Skin epidermis (tissue), 12 donors: ENCODE results near the gene TCOF1.

Experiments used
- H3K27ac ChIP-seq, 21 experiments: fragments of 200-600 bp; sonication (generic) in 11 of 21; one replicate each; pipeline ENCODE4 v1.5.0; 2020; ENCODE audit warnings: mild to moderate bottlenecking in 3 of 21, inconsistent platforms in 2 of 21, moderate library complexity in 2 of 21
- H3K4me3 ChIP-seq, 7 experiments: fragments of 200-600 bp; sonication (generic) in 2 of 7; one replicate each; pipeline ENCODE4 v1.5.0; 2020; ENCODE audit warnings: inconsistent platforms in 2 of 7, mild to moderate bottlenecking in 2 of 7, moderate library complexity in 1 of 7

TCOF1 gene

DNA sequence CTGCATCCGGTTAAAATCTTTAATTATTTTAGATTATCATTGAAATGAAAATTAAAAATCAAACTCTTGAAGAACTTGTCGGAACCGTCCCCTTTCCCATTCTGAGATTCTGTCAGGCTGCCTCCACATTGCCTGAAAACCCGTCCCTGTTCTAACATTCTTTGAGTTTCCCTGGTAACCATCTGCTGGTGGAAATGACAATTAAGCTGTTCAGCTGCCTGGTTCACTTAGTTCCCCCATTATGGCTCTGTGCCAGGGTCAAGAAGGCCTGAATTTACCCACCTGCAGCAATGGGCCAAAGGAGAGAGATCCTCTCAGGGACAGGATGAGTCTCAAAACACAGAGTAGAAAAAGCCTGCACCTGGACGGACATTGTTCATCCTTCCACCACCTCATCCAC, 11.8 kb upstream of the TCOF1 start:
- Histone ChIP-seq H3K4me3 (no peak overlapping the region), H3K27ac (no peak overlapping the region)

DNA sequence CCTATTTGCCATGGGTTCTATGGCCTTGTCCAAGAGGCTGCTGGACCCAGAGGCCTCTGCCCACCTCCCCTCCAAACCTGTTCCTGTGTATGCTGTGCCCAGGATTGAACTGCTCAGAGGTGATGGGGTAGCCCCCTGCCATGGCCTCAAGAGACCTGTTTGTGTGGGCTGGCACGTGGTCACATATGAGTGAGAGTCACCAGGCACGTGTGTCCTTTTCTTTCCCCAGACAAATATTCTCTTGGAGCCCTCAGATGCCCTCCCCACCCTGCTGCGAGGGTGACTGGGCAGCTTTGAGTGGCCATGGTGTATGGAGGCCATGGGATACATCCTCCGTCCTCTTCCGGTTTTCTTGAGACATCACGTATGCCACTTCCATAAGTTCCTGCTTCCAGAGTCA, 10.9 kb upstream of the TCOF1 start:
- no peak overlapping the region for H3K27ac ChIP-seq
- H3K4me3 ChIP-seq, result no peak overlapping the region

DNA sequence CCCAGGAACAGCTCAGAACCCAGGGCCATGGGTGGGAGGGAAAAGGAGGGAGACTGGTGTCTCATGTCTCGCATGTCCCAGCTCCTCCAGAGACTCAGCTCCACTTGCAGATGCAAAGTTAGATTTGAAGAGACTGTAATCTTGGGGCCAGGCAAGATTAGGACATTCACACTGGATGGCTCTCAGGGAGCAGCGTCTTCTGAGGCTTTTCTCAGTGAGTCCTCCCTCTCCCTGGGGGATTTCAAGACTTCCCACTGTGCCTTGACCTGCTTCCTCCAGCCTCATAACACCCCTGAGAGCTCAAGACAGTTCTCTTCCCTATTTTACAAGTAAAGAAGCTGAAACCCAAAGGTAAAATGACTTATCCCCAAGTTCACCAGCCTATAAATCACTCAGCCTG, 10.5 kb upstream of the TCOF1 start:
- Histone ChIP-seq H3K27ac (no peak overlapping the region), H3K4me3 (no peak overlapping the region)

DNA sequence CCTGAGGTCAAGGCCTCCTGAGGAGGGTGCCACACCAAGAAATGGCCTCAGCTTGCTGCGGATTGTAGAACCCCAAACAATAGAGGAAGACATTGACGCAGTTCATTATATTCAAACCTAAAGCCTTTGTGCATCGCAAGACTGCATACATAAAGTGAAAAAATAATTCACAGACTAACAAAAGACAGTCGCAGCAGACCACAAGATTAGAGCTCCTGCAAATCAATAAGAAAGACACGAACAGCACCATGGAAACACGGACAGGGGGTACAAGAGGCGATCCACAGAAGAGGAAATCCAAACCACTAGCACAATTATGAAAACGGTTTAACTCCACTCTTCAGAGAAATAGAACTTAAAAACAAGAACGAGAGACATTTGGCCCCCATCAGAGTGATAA, 10.0 kb upstream of the TCOF1 start:
- no peak overlapping the region for H3K27ac ChIP-seq
- H3K4me3 ChIP-seq, result no peak overlapping the region

DNA sequence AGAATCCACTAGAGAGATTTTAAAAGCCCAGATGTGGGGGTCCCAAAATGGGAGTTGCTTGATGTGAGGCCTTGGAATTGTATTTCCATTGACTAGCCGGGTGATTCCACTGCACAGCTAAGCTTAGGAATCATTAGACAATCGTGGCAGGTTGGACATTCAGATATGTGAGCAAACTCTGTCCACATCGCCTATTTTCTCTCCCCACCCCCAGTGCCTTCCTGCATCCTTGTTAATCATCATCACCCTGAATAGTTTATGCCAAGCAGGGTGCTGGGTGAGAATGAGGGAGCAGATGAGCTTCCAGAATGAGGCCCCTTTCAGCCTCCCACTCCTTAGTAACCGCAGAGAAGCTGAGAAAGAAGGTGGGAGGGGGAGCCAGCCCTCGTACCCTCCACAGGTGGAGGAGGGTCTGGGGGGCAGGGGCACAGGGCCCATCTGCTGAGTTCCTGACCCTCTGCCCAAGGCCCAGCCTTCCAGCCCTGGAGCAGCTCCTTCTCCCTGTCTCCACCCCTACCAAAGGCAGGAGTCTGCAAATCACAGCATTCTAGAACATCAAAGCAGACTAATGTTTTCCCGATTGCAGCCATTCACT, 7.7 kb upstream of the TCOF1 start:
- Histone ChIP-seq H3K27ac (no peak overlapping the region), H3K4me3 (no peak overlapping the region)

DNA sequence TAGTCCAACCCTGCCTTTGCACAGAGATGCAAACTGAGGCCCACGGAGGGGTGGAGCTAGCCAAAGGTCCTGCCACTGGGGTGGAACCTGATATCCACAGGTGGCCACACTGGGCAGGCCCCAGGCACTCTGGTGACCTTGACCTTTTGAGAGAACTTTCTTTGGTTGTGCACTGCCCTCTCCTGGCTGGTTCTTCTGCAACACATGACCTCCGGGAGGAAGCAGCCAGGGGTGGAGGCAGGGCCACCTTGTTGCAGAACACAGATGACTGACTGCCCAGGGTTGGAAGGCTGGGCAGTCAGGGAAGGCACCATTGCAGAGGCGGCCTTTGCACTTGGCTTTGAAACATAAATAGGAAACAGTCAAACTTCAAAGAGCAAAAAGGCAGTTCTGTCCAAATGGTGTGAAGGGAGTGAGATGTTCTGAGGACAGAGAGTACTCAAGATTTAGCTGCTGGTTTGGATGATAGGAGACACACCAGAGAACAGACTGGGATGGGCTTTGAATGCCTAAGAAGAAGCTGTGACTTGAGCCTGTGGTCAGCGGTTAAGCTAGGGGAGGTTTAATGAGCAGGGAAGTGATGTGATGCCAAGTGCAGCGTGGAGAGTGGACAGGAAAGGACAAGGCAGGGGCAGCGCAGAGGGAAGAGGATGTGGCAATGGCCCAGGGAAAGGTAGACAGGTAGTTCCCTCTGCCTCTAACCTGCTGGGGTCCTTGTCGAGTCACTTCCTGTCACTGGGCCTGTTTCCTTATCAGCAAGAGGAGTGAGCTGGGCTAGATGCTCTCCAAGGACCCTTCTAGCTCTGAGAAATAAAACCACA, 6.8 kb upstream of the TCOF1 start:
- Histone ChIP-seq H3K4me3 (no peak overlapping the region), H3K27ac (peak overlapping the region in 2 of 21 experiments; percentile 41 to 48)

DNA sequence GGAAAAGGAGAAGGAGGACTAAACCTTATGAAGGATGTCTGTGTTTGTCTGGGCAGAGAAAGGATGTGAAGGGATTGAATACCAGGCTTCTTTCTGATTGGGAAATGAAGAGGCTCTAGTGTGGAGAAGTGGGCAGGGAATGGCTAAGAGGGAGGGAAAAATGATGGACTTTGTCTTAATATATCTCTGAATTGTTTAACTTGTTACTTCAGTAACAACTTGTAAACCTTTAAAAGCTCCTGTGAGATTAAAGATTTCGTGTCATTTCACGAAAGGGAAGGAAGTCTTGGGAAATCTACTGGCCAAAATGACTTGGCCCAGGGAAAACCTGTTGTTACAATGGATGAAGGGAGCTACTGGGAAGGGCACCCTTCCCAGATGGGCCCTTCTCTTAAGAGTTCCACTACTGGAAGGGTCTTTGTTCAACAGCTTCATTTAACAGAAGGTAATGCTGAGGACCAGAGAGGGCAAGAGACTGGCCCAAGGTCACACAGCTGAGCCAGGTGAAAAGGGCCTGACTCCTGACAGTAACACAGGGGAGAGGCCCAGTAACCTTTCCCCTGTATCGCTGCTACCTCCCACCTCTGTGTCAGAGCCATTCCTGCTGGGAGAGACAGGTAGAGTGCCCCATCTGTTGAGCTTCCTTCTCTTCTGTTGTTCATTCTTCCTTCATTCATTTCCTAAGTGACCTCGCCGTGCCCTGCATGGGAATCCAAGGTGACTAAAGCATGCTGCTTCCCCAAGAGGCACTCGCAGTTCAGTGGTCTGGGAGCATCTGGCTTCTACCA, 5.1 kb upstream of the TCOF1 start:
- H3K4me3 ChIP-seq, result no peak overlapping the region
- no peak overlapping the region for H3K27ac ChIP-seq

DNA sequence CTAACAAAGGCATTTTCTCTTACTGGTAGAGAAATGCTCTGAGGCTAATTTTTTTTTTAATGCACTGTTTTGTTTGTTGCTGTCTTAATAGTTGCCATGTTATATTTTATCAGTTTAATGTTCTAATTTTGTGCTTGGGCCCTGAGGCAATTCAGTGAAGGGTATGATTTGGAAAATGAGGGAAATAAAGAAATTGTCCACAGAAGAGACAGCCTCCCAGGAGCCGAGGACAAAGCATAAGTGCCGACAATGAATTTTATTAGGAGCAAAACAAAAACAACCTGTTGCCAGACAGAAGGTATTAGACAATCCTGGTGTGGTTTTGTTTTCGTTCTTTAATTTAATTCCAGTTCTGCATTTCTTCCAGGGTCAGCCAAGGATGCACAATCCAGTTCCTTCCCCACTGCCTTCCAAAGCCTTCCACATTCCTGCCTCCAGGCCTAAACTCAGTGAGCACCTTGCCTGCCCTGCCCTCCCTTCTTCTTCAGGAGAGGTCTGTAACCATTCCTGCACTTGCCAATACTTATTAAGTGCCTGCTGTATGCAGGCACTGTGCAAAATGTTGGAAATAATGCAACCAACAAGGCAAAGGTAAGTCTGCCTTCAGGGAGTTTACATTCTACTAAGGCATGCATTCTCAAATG, 4.3 kb upstream of the TCOF1 start:
- no peak overlapping the region for H3K27ac ChIP-seq
- no peak overlapping the region for H3K4me3 ChIP-seq

DNA sequence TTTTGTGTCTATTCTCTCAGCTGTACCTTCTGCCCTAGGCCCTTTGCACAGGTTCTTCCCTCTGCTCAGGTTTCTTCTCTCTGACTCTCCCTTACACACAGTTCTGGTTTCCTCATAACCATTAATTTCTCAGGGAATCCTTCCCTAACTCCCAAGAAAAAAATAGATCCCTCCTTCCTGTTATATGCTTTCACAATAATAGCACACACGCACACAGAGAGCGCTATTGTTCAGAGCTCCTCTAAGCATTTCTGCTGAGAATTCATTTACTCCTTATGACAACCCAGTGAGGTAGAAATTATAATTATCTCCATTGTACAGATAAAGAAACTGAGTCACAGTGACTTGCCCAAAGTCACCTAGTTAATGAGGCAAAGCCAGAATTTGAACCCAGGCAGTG, 1.7 kb upstream of the TCOF1 start:
- H3K4me3 ChIP-seq, result no peak overlapping the region
- no peak overlapping the region for H3K27ac ChIP-seq

DNA sequence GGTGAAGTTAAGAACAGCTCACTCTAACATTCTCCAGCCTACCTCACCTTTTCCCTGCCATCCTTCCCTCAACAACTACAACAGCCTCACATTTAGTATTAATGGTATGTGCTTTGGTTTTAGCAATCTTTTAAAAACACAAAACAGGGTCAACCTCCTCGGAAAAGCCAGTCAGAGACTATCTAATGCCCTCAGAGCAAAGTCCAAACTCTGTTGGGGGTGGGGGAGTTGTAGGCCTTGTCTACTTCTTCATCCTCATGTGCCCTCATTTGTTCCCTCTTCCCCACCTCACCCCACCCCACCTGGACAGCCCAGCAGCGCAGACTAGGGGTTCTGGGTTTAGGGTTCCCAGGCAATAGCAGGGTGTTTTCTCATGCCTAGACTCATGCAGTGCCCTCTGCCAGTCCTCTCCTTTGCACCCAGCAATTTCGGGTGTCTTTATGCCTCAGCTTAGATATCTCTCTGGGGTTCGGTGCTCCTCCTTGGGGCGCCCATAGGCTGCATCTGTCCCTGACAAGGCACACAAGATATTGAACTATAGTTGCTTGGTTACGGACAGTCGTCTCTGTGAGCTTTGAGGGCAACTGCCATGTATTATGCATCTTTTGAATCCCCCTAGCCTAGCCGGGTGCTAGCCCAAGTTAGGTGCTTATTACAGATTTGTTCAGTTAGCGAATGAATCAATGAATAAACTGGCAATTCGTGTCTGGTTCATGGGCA, 762 bp upstream of the TCOF1 start:
- Histone ChIP-seq H3K4me3 (peak overlapping the region; percentile 63 to 95 (median 86)), H3K27ac (peak overlapping the region in 10 of 21 experiments; percentile 39 to 89 (median 74))

DNA sequence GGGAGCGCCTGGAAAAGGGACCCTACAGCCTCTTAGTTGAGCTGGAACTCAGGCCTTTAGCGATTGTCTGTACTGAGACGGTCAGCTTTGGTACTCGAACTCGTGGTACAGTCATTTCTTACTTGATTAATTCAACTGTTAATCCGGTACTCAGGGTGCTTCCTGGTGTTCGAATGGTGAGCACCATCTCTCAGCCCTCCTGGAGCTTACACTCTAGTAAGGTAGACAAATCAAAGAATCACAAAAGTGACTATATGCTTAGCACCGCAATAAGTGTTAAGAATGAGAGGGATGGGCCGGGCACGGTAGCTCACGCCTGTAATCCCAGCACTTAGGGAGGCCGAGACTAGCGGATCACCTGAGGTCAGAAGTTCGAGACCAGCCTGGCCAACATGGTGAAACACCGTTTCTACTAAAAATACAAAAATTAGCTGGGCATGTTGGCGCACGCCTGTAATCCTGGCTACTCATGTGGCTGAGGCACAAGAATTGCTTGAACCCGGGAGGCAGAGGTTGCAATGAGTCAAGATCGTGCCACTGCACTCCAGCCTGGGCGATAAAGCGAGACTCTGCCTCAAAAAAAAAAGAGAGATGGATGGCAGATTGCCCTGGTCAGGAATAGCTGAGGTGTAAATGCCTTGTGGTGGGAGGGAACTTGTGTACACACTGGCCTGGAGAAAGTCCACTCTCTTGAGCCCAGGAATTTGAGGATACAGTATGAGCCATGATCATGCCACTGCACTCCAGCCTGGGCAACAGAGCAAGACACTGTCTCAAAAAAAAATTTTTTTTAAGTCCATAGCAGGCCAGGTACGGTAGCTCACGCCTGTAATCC, 981 bp downstream of the TCOF1 start:
- H3K27ac ChIP-seq, result peak overlapping the region in 19 of 21 experiments; percentile 26 to 89 (median 83)

DNA sequence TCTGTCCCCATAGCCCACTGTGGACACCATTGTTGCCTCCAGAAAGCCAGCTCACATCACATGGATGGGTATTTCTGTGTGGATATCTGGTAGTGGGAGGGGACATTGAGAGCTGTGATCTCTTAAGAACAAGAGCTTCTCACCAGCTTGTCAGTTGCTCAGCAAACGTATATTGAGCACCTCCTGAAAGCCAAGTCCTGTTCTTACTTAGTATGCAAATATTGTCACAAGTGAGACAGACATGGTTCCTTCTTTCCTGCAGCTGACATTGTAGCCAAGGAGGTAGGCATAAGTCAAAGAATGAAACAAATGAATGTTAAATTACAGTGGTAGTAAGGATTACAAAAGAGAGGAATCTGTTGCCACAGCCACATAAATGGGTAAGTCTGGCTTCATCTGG, 3.8 kb downstream of the TCOF1 start:
- H3K4me3 ChIP-seq, result no peak overlapping the region
- no peak overlapping the region for H3K27ac ChIP-seq

More for the DNA sequence above, 981 bp downstream of the TCOF1 start:
- H3K4me3 ChIP-seq, result peak overlapping the region; percentile 63 to 95 (median 86)

DNA sequence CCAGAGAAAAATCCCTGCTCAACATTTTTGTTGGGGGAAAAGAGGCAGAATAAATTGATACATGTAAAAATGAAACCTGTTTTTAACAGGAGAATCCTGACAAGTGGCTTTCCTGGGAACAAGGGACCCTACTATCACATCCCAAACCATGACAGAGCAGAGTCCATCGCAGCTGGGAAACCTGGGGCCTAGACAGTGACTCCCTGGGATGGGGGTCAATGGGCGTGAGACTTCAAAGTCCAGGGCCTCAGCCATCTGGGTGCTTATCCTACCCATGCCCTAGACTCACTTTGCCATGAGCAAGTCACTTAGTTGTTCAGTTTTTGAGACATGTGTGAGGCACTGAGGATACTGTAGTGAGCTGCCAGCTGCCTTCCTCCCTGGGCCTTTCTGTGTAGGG, 5.7 kb downstream of the TCOF1 start:
- Histone ChIP-seq H3K4me3 (no peak overlapping the region), H3K27ac (no peak overlapping the region)

DNA sequence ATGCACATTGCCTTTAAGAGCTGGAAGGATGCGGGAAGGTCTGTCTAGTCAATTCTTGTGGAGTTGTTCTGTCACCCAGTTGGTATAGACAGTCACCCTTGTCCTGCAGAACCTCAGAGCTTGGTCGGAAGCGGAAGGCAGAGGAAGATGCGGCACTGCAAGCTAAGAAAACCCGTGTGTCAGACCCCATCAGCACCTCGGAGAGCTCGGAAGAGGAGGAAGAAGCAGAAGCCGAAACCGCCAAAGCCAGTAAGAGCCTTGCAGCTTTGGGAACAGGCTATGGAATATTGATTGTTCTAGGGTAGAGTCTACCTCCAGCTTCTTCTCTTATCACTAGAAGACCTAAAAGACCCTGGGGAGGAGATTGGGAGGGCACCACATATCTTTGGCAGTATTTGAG, 6.5 kb downstream of the TCOF1 start:
- Histone ChIP-seq H3K27ac (no peak overlapping the region), H3K4me3 (no peak overlapping the region)

DNA sequence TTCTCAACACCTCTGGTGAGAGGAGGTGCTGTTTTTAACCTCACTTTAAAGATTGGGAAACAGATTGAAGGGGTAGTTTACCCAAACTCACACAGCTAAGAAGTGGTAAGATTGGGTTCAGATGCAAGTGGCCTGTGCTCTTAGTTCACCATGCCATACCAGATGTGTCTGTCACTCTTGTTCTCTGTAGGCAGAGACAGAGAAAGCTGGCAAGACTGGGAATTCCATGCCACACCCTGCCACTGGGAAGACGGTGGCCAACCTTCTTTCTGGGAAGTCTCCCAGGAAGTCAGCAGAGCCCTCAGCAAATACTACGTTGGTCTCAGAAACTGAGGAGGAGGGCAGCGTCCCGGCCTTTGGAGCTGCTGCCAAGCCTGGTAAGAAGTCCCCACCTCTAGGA, 11.0 kb downstream of the TCOF1 start:
- H3K4me3 ChIP-seq, result no peak overlapping the region
- peak overlapping the region in 2 of 21 experiments; percentile 3 to 10 for H3K27ac ChIP-seq

DNA sequence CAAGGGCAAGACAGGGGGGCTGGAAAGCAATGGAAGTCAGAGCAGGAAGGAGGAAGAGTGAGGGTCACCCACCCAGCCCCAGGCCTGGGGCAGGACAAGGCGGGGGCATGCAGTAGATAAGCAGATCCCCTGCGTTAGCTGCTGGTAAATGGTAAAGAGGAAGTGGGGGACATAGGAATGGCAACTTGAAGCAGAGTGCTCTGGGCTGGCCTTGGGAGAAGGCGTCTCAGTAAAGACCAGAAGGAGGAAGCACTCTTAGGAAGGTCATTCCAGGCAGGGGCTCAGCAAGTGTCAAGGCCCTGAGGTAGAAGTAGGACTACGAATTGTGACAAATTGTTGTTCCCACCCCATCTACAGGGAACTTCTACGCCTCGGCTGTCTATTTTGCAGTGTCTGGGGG, 15.1 kb downstream of the TCOF1 start:
- H3K4me3 ChIP-seq, result no peak overlapping the region

DNA sequence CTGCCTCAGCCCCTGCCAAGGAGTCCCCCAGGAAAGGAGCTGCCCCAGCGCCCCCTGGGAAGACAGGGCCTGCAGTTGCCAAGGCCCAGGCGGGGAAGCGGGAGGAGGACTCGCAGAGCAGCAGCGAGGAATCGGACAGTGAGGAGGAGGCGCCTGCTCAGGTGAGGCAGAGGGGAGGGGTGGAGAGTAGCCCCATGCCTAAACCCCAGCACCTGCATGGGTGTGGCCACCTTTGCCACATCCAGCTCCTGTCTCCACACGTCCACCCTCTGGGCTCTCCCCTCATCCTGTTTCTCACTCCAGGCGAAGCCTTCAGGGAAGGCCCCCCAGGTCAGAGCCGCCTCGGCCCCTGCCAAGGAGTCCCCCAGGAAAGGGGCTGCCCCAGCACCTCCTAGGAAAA, 17.2 kb downstream of the TCOF1 start:
- Histone ChIP-seq H3K4me3 (no peak overlapping the region), H3K27ac (peak overlapping the region in 1 of 21 experiments; percentile 86)

More for the DNA sequence above, 15.1 kb downstream of the TCOF1 start:
- H3K27ac ChIP-seq, result no peak overlapping the region
